Activated gamma-delta T cell treated with anti-CD3 and anti-CD28 coated beads, Interleukin-2, amount 50 U/mL, for 16 hours (primary cell): ENCODE data around the gene SERGEF.

Experiments used
- DNase-seq: peaks from one replicate; pipeline ENCODE4 v3.0.0-alpha.2; 2020; ENCODE audit warnings: low read depth

Gene SERGEF

GRCh38 chr11:17861036-17861755 is 151.7 kb downstream of the SERGEF start:
- DNase-seq = no peak

GRCh38 chr11:17859552-17859951 is 153.3 kb downstream of the SERGEF start:
- no peak for DNase-seq

GRCh38 chr11:17855531-17856290 is 157.1 kb downstream of the SERGEF start:
- no peak for DNase-seq

- no peak for DNase-seq
Observed at GRCh38 chr11:17853280-17853679, 159.6 kb downstream of the SERGEF start.

- no peak for DNase-seq
Observed at GRCh38 chr11:17852246-17852645, 160.6 kb downstream of the SERGEF start.

GRCh38 chr11:17851697-17852096 is 161.2 kb downstream of the SERGEF start:
- no peak for DNase-seq

- DNase-seq = no peak
Observed at GRCh38 chr11:17850336-17850735, 162.5 kb downstream of the SERGEF start.

- DNase-seq = no peak
Observed at GRCh38 chr11:17848715-17849114, 164.1 kb downstream of the SERGEF start.

- DNase-seq = no peak
Observed at GRCh38 chr11:17846852-17847453, 165.9 kb downstream of the SERGEF start.

- no peak for DNase-seq
Observed at GRCh38 chr11:17845431-17845881, 167.4 kb downstream of the SERGEF start.

GRCh38 chr11:17840101-17840548 is 172.7 kb downstream of the SERGEF start:
- DNase-seq = no peak

GRCh38 chr11:17839450-17839849 is 173.4 kb downstream of the SERGEF start:
- no peak for DNase-seq

- no peak for DNase-seq
Observed at GRCh38 chr11:17838102-17838501, 174.7 kb downstream of the SERGEF start.

GRCh38 chr11:17831883-17832282 is 181.0 kb downstream of the SERGEF start:
- DNase-seq = no peak

GRCh38 chr11:17831228-17831627 is 181.6 kb downstream of the SERGEF start:
- no peak for DNase-seq

- no peak for DNase-seq
Observed at GRCh38 chr11:17828311-17828751, 184.5 kb downstream of the SERGEF start.

GRCh38 chr11:17827006-17827405 is 185.8 kb downstream of the SERGEF start:
- no peak for DNase-seq

- no peak for DNase-seq
Observed at GRCh38 chr11:17822401-17822781, 190.5 kb downstream of the SERGEF start.

- no peak for DNase-seq
Observed at GRCh38 chr11:17821648-17822400, 191.0 kb downstream of the SERGEF start.

GRCh38 chr11:17816232-17816931 is 196.5 kb downstream of the SERGEF start:
- DNase-seq = no peak

- no peak for DNase-seq
Observed at GRCh38 chr11:17814546-17814945, 198.3 kb downstream of the SERGEF start.
